Stimulated activated memory B cell treated with anti-CD40 and anti-IgM and Interleukin-4, amounts not matched to agents 10 μg/mL and 1 μg/mL and 100 μg/mL, for 72 hours (primary cell): ENCODE results near the gene UBE2J1.
A peak's percentile ranks its signal among the peaks of the same experiment; 100 is the strongest.
"Not testable (repeated sequence)": the region's sequence is repeated elsewhere in the genome, so short reads cannot be mapped to it uniquely, and the experiment has no call there.

Experiments
- ATAC-seq: fragments of 150-1000 bp; cut with Tn5 transposase; 2 replicates; pipeline ENCODE4 v1.10.0; 2021
- H3K27ac Mint-ChIP-seq: one replicate; pipeline ENCODE4 v1.8.0; 2022; ENCODE audit warnings: mild to moderate bottlenecking, mixed read lengths
- H3K27me3 Mint-ChIP-seq: one replicate; pipeline ENCODE4 v1.8.0; 2022; ENCODE audit warnings: mixed read lengths
- H3K36me3 Mint-ChIP-seq: one replicate; pipeline ENCODE4 v1.8.0; 2022; ENCODE audit warnings: mixed read lengths
- H3K4me1 Mint-ChIP-seq: one replicate; pipeline ENCODE4 v1.8.0; 2022; ENCODE audit warnings: mixed read lengths
- H3K4me3 Mint-ChIP-seq: one replicate; pipeline ENCODE4 v1.8.0; 2022; ENCODE audit warnings: mild to moderate bottlenecking, moderate library complexity, mixed read lengths
- H3K9me3 Mint-ChIP-seq: one replicate; pipeline ENCODE4 v1.8.0; 2022; ENCODE audit warnings: mixed read lengths

Gene UBE2J1

GRCh38 chr6:89314692-89315091 lies 37.8 kb downstream of the UBE2J1 start:
- H3K36me3 Mint-ChIP-seq, result peaks cover 43% of the 10 kb centered on the region
- no peak for ATAC-seq

DNA sequence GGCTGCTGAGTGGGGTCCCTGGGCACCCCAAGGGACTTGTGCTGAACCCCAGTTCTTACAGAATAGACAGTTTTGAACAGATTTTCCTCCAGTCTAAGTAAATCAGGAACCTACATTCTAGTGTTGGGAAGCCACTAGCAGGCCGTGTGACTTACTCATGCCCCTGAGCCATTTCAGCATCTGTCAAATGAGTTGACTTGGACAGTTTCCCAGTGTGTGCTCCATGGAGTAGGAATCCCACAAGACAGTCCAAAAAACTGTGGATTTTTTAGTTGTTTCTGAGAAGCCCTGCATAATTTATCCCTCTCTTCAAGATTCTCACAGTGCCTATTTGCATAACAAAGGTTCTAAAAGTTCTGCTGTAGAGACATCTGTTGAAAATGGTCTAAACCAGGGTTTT lies 39.5 kb downstream of the UBE2J1 start:
- H3K9me3 Mint-ChIP-seq, result no peaks in the 10 kb centered on the region
- H3K27ac Mint-ChIP-seq, result no peak overlapping the region
- no peak for ATAC-seq
- H3K4me1 Mint-ChIP-seq, result peaks cover 24% of the 10 kb centered on the region
- no peak overlapping the region for H3K4me3 Mint-ChIP-seq
- peaks cover 33% of the 10 kb centered on the region for H3K36me3 Mint-ChIP-seq
- no peaks in the 10 kb centered on the region for H3K27me3 Mint-ChIP-seq

More at GRCh38 chr6:89314692-89315091, 37.8 kb downstream of the UBE2J1 start:
- H3K9me3 Mint-ChIP-seq, result no peaks in the 10 kb centered on the region
- peaks cover 35% of the 10 kb centered on the region for H3K4me1 Mint-ChIP-seq
- H3K27ac Mint-ChIP-seq, result no peak overlapping the region
- H3K27me3 Mint-ChIP-seq, result no peaks in the 10 kb centered on the region
- H3K4me3 Mint-ChIP-seq, result no peak overlapping the region

DNA sequence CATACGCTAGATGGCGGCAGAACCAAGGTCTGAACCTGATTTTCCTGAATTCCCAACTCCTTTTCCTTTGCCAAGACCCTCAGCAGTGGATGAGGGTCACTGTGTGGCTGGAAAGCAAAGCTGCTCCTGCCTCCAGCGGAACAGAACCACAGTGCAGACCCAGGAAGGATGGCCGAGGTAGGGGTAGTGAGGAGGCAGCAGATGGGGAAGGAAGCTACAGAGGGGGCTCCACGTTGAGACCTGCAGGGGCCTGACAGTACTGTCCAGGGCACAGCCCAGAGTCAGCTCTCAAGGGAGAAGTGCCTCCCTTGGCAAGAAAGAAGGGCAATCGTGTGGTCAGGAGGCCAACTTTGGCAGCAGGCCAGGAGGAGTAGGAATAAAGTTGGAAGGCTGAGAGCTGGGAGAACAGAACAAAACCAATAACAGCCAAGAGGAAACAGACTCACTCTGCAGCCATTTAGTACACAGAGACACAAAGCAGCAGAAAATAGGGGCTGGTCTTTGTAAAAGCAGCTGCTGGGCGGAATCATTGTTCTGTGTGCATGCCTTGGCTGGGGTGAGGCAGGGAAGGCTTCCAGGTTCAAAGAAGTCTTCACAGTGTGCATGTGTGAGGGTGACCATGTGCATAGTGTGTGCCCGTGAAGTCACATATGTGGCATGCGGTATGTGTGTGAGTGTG lies 40.5 kb downstream of the UBE2J1 start:
- ATAC-seq, result no peak
- peak overlapping the region; percentile 7 for H3K27ac Mint-ChIP-seq
- H3K4me3 Mint-ChIP-seq, result no peak overlapping the region
- peaks cover 15% of the 10 kb centered on the region for H3K4me1 Mint-ChIP-seq
- H3K9me3 Mint-ChIP-seq, result no peaks in the 10 kb centered on the region
- peaks cover 23% of the 10 kb centered on the region for H3K36me3 Mint-ChIP-seq
- no peaks in the 10 kb centered on the region for H3K27me3 Mint-ChIP-seq

DNA sequence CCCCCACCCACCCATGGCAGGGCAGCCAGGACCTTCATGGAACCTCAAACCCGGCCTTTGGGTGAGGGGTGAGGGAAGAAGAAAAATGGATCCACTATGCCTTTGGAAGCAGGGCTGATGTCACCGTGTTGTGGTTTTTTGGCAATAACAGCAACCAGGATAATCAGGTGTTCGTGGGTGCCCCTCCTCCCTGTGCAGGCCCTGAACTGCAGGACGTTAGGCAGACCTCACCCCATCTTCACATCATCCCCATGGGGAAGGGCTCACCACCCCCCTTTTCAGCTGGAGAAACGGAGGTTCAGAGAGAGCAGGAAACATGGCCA lies 41.0 kb downstream of the UBE2J1 start:
- Mint-ChIP-seq H3K36me3 (peaks cover 18% of the 10 kb centered on the region), H3K27me3 (no peaks in the 10 kb centered on the region), H3K4me3 (no peak overlapping the region), H3K4me1 (peaks cover 15% of the 10 kb centered on the region), H3K9me3 (no peaks in the 10 kb centered on the region), H3K27ac (peak overlapping the region; percentile 7)
- no peak for ATAC-seq

- Mint-ChIP-seq H3K4me3 (no peak overlapping the region), H3K36me3 (peaks cover 14% of the 10 kb centered on the region), H3K4me1 (peaks cover 15% of the 10 kb centered on the region), H3K9me3 (no peaks in the 10 kb centered on the region), H3K27me3 (no peaks in the 10 kb centered on the region), H3K27ac (no peak overlapping the region)
- no peak for ATAC-seq
Measured at GRCh38 chr6:89310929-89311328, 41.6 kb downstream of the UBE2J1 start.

GRCh38 chr6:89308525-89309395 lies 43.8 kb downstream of the UBE2J1 start:
- Mint-ChIP-seq H3K9me3 (no peaks in the 10 kb centered on the region), H3K27me3 (no peaks in the 10 kb centered on the region), H3K4me1 (peaks cover 15% of the 10 kb centered on the region), H3K4me3 (no peak overlapping the region), H3K27ac (no peak overlapping the region), H3K36me3 (no peaks in the 10 kb centered on the region)
- ATAC-seq, result no peak

- ATAC-seq, H3K4me1 Mint-ChIP-seq, H3K9me3 Mint-ChIP-seq, H3K36me3 Mint-ChIP-seq, H3K4me3 Mint-ChIP-seq, H3K27me3 Mint-ChIP-seq, H3K27ac Mint-ChIP-seq: not testable (repeated sequence)
Measured at GRCh38 chr6:89304517-89304916, 48.0 kb downstream of the UBE2J1 start.

DNA sequence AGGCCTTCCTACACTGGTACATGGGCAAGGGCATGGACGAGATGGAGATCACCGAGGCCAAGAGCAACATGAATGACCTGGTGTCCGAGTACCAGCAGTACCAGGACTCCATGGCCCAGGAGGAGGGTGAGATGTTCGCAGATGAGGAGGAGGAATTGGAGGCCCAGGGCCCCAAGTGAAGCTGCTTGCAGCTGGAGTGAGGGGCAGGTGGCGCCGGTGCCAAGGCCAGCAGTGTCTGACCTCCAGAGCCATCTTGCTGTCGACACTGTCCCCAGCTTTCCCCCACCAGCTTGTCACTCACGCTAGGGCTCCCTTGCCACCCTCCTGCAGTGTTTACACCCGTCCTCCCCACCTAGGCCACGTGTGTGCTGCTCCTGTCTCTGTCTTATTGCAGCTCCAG lies 49.6 kb downstream of the UBE2J1 start:
- no peaks in the 10 kb centered on the region for H3K27me3 Mint-ChIP-seq
- H3K27ac Mint-ChIP-seq, result no peak overlapping the region
- peaks cover 8% of the 10 kb centered on the region for H3K36me3 Mint-ChIP-seq
- H3K4me3 Mint-ChIP-seq, result no peak overlapping the region
- no peaks in the 10 kb centered on the region for H3K9me3 Mint-ChIP-seq
- H3K4me1 Mint-ChIP-seq, result peaks cover 13% of the 10 kb centered on the region
- ATAC-seq, result no peak

DNA sequence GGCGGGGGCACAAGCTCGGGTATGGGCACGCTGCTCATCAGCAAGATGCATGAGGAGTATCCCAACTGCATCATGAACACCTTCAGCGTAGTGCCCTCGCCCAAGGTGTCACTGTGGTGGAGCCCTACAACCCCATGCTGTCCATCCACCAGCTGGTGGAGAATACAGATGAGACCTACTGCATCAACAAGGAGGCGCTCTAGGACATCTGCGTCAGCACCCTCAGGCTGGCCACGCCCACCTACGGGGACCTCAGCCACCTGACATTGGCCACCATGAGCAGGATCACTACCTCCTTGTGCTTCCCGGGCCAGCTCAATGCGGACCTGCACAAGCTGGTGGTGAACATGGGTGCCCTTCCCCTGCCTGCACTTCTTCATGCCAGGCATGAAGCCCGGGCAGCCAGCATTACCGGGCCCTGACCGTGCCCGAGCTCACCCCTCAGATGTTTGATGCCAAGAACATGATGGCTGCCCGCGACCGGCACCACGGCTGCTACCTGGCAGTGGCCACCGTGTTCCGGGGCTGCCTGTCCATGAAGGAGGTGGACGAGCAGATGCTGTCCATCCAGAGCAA lies 50.2 kb downstream of the UBE2J1 start:
- Mint-ChIP-seq H3K4me3 (no peak overlapping the region), H3K27me3 (no peaks in the 10 kb centered on the region), H3K4me1 (peaks cover 19% of the 10 kb centered on the region), H3K36me3 (peaks cover 8% of the 10 kb centered on the region), H3K27ac (no peak overlapping the region), H3K9me3 (no peaks in the 10 kb centered on the region)
- ATAC-seq, result no peak

DNA sequence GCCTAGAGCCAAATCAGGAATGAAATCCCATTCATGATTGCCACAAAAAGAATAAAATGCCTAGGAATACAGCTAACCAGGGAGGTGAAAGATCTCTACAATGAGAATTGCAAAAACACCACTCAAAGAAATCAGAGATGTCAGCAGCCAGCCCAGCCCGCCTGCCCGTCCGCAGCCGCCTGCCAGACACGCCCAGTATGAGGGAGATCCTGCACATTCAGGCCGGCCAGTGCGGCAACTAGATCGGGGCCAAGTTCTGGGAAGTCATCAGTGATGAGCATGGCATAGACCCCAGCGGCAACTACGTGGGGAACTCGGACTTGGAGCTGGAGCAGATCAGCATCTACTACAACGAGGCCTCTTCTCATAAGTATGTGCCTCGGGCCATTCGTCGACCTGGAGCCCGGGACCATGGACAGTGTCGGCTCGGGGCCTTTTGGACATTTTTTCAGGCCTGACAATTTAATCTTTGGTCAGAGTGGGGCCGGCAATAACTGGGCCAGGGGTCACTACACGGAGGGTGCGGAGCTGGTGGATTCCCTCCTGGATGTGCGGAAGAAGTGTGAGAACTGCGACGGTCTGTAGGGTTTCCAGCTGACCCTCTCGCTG lies 50.8 kb downstream of the UBE2J1 start:
- peaks cover 19% of the 10 kb centered on the region for H3K4me1 Mint-ChIP-seq
- H3K27ac Mint-ChIP-seq, result no peak overlapping the region
- H3K4me3 Mint-ChIP-seq, result no peak overlapping the region
- H3K27me3 Mint-ChIP-seq, result no peaks in the 10 kb centered on the region
- no peaks in the 10 kb centered on the region for H3K9me3 Mint-ChIP-seq
- H3K36me3 Mint-ChIP-seq, result peaks cover 8% of the 10 kb centered on the region
- ATAC-seq, result no peak

DNA sequence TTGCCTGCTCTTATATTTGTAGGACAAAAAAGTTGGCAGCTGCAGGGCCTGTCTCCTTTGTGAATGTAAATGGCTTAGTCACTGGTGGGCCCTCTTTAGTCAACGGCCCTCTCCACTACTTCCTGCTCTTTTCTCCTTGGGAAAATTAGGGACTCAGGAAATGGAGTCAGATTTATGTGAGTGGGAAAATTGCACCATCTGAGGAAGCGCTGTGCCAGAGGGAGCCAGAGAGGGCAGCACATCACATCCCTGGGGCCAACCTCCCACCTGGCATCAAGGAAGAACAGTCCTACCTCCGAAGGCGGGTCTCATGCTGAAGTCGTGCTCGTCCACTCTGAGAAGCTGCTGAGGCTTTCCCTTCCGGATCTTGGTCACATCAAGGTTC lies 53.1 kb downstream of the UBE2J1 start:
- no peaks in the 10 kb centered on the region for H3K9me3 Mint-ChIP-seq
- H3K27ac Mint-ChIP-seq, result no peak overlapping the region
- no peaks in the 10 kb centered on the region for H3K27me3 Mint-ChIP-seq
- peaks cover 8% of the 10 kb centered on the region for H3K36me3 Mint-ChIP-seq
- H3K4me3 Mint-ChIP-seq, result no peak overlapping the region
- ATAC-seq, result no peak
- peaks cover 19% of the 10 kb centered on the region for H3K4me1 Mint-ChIP-seq

GRCh38 chr6:89298680-89299465 lies 53.6 kb downstream of the UBE2J1 start:
- Mint-ChIP-seq H3K36me3 (peaks cover 8% of the 10 kb centered on the region), H3K27me3 (no peaks in the 10 kb centered on the region), H3K9me3 (no peaks in the 10 kb centered on the region), H3K4me3 (no peak overlapping the region), H3K27ac (peak overlapping the region; percentile 50), H3K4me1 (peaks cover 19% of the 10 kb centered on the region)
- ATAC-seq, result peak; percentile 58

- Mint-ChIP-seq H3K36me3 (peaks cover 2% of the 10 kb centered on the region), H3K9me3 (no peaks in the 10 kb centered on the region), H3K27me3 (no peaks in the 10 kb centered on the region), H3K4me1 (peaks cover 19% of the 10 kb centered on the region), H3K27ac (peak overlapping the region; percentile 50), H3K4me3 (peak overlapping the region; percentile 36)
- peak; percentile 91 for ATAC-seq
Measured at GRCh38 chr6:89297695-89298351, 54.7 kb downstream of the UBE2J1 start.

DNA sequence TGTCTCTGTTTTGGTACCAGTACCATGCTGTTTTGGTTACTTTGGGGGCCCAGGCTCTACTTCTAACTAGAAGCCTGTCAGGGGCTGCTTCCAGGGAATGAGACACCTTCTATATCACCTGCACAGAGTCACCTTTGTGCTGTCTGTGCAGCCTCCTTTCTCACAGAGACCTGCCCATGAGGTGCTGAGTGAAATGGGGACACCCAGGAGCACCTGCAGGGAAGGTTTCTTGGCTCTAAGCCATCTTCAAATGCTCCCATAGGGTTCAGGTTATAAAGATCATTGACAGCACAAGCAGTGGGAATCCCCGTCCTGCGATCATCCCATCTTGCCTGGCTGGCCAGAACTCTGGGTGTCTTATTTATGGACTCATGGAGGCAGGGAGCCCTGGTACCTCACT lies 56.5 kb downstream of the UBE2J1 start:
- Mint-ChIP-seq H3K27ac (no peak overlapping the region), H3K36me3 (no peaks in the 10 kb centered on the region), H3K27me3 (no peaks in the 10 kb centered on the region), H3K4me3 (no peak overlapping the region), H3K4me1 (peaks cover 19% of the 10 kb centered on the region), H3K9me3 (no peaks in the 10 kb centered on the region)
- no peak for ATAC-seq
